ENCODE results near the gene TRIM39. TPM values are rescaled to one million over a fixed set of nuclear protein-coding genes. Genes with fewer than 3 reads are reported as not detected.
A peak's percentile ranks its signal among the peaks of the same experiment; 100 is the strongest.

TRIM39 gene
- total and polyA plus RNA-seq, 2 of the 13 experiments (the other 11 are each of a cell fraction or from before 2014, with no cell fraction given), result 7.7 to 14.6 TPM

- no TSS peak for BruUV-seq (replicated peaks)
- FAIRE-seq (no peak), DNase-seq (ENCODE audit: low spot score) (no peak), ATAC-seq (no peak)
- 66% methylated on average over 2 of the region's 2 CpGs for WGBS (ENCODE audit: low lambda C conversion rate)
- H3K9ac ChIP-seq (ENCODE audit: insufficient read depth, low read depth, low read length), result no peak overlapping the region
- no peaks in the 10 kb centered on the region for H4K20me1 ChIP-seq (ENCODE audit: insufficient read depth, low read length)
- POLR2A ChIA-PET, result no interaction called here
- H3K79me2 ChIP-seq (ENCODE audit: insufficient read depth, low read length), result no peaks in the 10 kb centered on the region
- H3K9me3 ChIP-seq (ENCODE audit: low read length), result peaks cover 83% of the 10 kb centered on the region
- TF ChIP-seq SUZ12 (IDR thresholded peaks at IDR 0.05; ENCODE audit: low read depth, low read length), result no peak
- no peak for TF ChIP-seq RFXAP (CRISPR knock-in tag; IDR thresholded peaks at IDR 0.05; ENCODE audit: borderline replicate concordance)
- TF ChIP-seq REST (IDR thresholded peaks at IDR 0.05; ENCODE audit: borderline replicate concordance in 1 of 2, low read depth in 1 of 2, low read length in 2 of 2), result peak in 1 of 2 experiments; percentile 61; a peak in 1 of 4 replicates
- no peak for TF ChIP-seq CTCF (CRISPR knock-in tag; IDR thresholded peaks at IDR 0.05)
- no peak for TF ChIP-seq ERF (CRISPR knock-in tag; IDR thresholded peaks at IDR 0.05)
- H3K27ac ChIP-seq (ENCODE audit: extremely low read length, insufficient read depth, low read length), result no peak overlapping the region
- H2AFZ ChIP-seq (ENCODE audit: low read length), result no peak overlapping the region
- H3K4me1 ChIP-seq (ENCODE audit: insufficient read depth, low read length), result no peaks in the 10 kb centered on the region
- no peaks in the 10 kb centered on the region for H3K27me3 ChIP-seq (ENCODE audit: control insufficient read depth in 1 of 2, insufficient read depth in 2 of 2, low read length in 2 of 2)
- no peak overlapping the region for H3K4me3 ChIP-seq (replicated peaks in 1 of 3; ENCODE audit: insufficient read depth in 1 of 3, low read depth in 2 of 3, low read length in 3 of 3)
- in situ Hi-C loops (cut with HindIII; ENCODE audit: extremely low pct_ligation_motif_present, low pct_unique_long_range_greater_than_20kb) (no loop called here), intact Hi-C loops (cut with micrococcal nuclease; ENCODE audit: unreplicated experiment) (no loop called here)
- no peaks in the 10 kb centered on the region for H3K36me3 ChIP-seq (replicated peaks in 1 of 2; ENCODE audit: control insufficient read depth in 1 of 2, insufficient read depth in 2 of 2, low read length in 2 of 2)
- no peak overlapping the region for H3K4me2 ChIP-seq (ENCODE audit: low read depth, low read length)
- CTCF ChIA-PET (ENCODE audit: low intra/inter-chr PET ratio, low total read pairs), result no interaction called here
Measured at GRCh38 chr6:30282522-30282921, 44.2 kb upstream of the TRIM39 start.
